Neural cell (in vitro differentiated cells): ENCODE results near the gene DEFB121. TPM values are rescaled to one million over a fixed set of nuclear protein-coding genes. Genes with fewer than 3 reads are reported as not detected.

Experiments used
- H2AFZ ChIP-seq: fragments of 200-600, 300-800 bp; sonication (generic), shearing (Covaris generic); 2 replicates; pipeline ENCODE4 v1.6.0; 2014; ENCODE audit warnings: low read depth, mild to moderate bottlenecking, antibody characterized with exemption, low read length, moderate library complexity
- H3F3A ChIP-seq: fragments of 200-600 bp; shearing (Covaris generic); 2 replicates; pipeline ENCODE4 v1.6.1; 2016; ENCODE audit warnings: mild to moderate bottlenecking, moderate library complexity, mixed read lengths, antibody characterized with exemption, low read length; ENCODE audit not compliant: insufficient read depth, poor library complexity, severe bottlenecking
- H3K27ac ChIP-seq: fragments of 200-600, 300-800 bp; sonication (generic), shearing (Covaris generic); 2 replicates; pipeline ENCODE4 v1.5.1; 2014; ENCODE audit warnings: mild to moderate bottlenecking, low read length, moderate library complexity
- H3K27me3 ChIP-seq: fragments of 300-800, 200-600 bp; sonication (generic), shearing (Covaris generic); 2 replicates; pipeline ENCODE4 v1.6.0; 2014; ENCODE audit warnings: mild to moderate bottlenecking, low read depth, low read length, moderate library complexity; ENCODE audit not compliant: insufficient read depth
- H3K36me3 ChIP-seq: fragments of 300-800, 200-600 bp; sonication (generic), shearing (Covaris generic); 2 replicates; pipeline ENCODE4 v1.5.1; 2014; ENCODE audit warnings: mild to moderate bottlenecking, antibody characterized with exemption, low read length, moderate library complexity; ENCODE audit not compliant: insufficient read depth
- H3K4me2 ChIP-seq: fragments of 300-800, 200-600 bp; sonication (generic), shearing (Covaris generic); 2 replicates; pipeline ENCODE4 v1.6.0; 2014; ENCODE audit warnings: mild to moderate bottlenecking, low read length
- H3K4me3 ChIP-seq: fragments of 300-800, 200-600 bp; sonication (generic), shearing (Covaris generic); 2 replicates; pipeline ENCODE4 v1.5.1; 2014; ENCODE audit warnings: mild to moderate bottlenecking, low read length, moderate library complexity
- H3K79me2 ChIP-seq: fragments of 200-600 bp; shearing (Covaris generic); replicated peaks from 2 replicates; pipeline ENCODE4 v1.6.0; 2014; ENCODE audit warnings: mild to moderate bottlenecking, low read length, moderate library complexity; ENCODE audit not compliant: insufficient read depth
- H3K9ac ChIP-seq: fragments of 300-800, 200-600 bp; sonication (generic), shearing (Covaris generic); 2 replicates; pipeline ENCODE4 v1.6.1; 2016; ENCODE audit warnings: mild to moderate bottlenecking, low read length, mixed read lengths
- H3K9me2 ChIP-seq: fragments of 200-600 bp; shearing (Covaris generic); 2 replicates; pipeline ENCODE4 v1.6.1; 2016; ENCODE audit warnings: mild to moderate bottlenecking, low read length, mixed read lengths; ENCODE audit not compliant: insufficient read depth
- H3K9me3 ChIP-seq: fragments of 200-600, 300-800 bp; sonication (generic), shearing (Covaris generic); 2 replicates; pipeline ENCODE4 v1.6.1; 2016; ENCODE audit warnings: mild to moderate bottlenecking, mixed run types, low read length, moderate library complexity, mixed read lengths
- H4K20me1 ChIP-seq: fragments of 200-600 bp; shearing (Covaris generic); 2 replicates; pipeline ENCODE4 v1.6.1; 2016; ENCODE audit warnings: mild to moderate bottlenecking, mixed run types; ENCODE audit not compliant: insufficient read depth
- CTCF ChIP-seq: fragments of 450-650 bp; IDR thresholded peaks from 2 replicates; pipeline ENCODE4 v1.5.1; 2014; ENCODE audit warnings: antibody characterized with exemption, mild to moderate bottlenecking, moderate library complexity; ENCODE audit not compliant: poor library complexity, severe bottlenecking
- EP300 ChIP-seq: fragments of 450-650 bp; conservative IDR thresholded peaks from 2 replicates; pipeline ENCODE4 v1.6.1; 2014; ENCODE audit warnings: antibody characterized with exemption, mild to moderate bottlenecking, moderate library complexity; ENCODE audit not compliant: poor library complexity, severe bottlenecking
- EZH2 ChIP-seq: fragments of 200-600, 300-800 bp; shearing (Covaris generic), sonication (generic); IDR thresholded peaks from 2 replicates; pipeline ENCODE4 v1.6.1; 2014; ENCODE audit warnings: antibody characterized with exemption, low read length, borderline replicate concordance, mild to moderate bottlenecking; ENCODE audit not compliant: insufficient read depth, poor library complexity, severe bottlenecking
- MXI1 ChIP-seq: fragments of 450-650 bp; conservative IDR thresholded peaks from 2 replicates; pipeline ENCODE4 v1.6.1; 2014; ENCODE audit warnings: antibody characterized with exemption, mild to moderate bottlenecking; ENCODE audit not compliant: poor library complexity, severe bottlenecking
- POLR2AphosphoS5 ChIP-seq: IDR thresholded peaks from 2 replicates; pipeline ENCODE4 v1.6.1; 2012
- RAD21 ChIP-seq: fragments of 450-650 bp; conservative IDR thresholded peaks from 2 replicates; pipeline ENCODE4 v1.6.1; 2014; ENCODE audit warnings: antibody characterized with exemption, mild to moderate bottlenecking, moderate library complexity
- REST ChIP-seq: IDR thresholded peaks from 2 replicates; pipeline ENCODE4 v1.6.1; 2012; ENCODE audit warnings: borderline replicate concordance
- SMC3 ChIP-seq: fragments of 450-650 bp; conservative IDR thresholded peaks from 2 replicates; pipeline ENCODE4 v1.6.1; 2014; ENCODE audit warnings: antibody characterized with exemption, mild to moderate bottlenecking, moderate library complexity; ENCODE audit not compliant: poor library complexity
- TAF1 ChIP-seq: IDR thresholded peaks from 2 replicates; pipeline ENCODE4 v1.6.1; 2012; ENCODE audit warnings: low read depth
- polyA plus RNA-seq: library from polyadenylated mRNA; depleted of rRNA; stranded (reverse); fragments of >200 nt; gene quantifications from 2 replicates; pipeline ENCODE4 v1.2.3, GENCODE V29; 2014

Gene DEFB121
- polyA plus RNA-seq, 1 donor from 2014 or later, result not detected

- TF ChIP-seq EP300 (no peak), EZH2 (no peak)
These were observed 2.1 kb downstream of the DEFB121 start (continued) for GRCh38 chr20:31403886-31404285.

GRCh38 chr20:31394900-31395299 lies 11.1 kb downstream of the DEFB121 start:
- Histone ChIP-seq H3K27me3 (no peaks in the 10 kb centered on the region), H3K9me3 (peaks cover 6% of the 10 kb centered on the region), H3K27ac (no peak overlapping the region), H2AFZ (no peak overlapping the region), H3K79me2 (no peaks in the 10 kb centered on the region), H3K4me2 (no peak overlapping the region), H4K20me1 (no peaks in the 10 kb centered on the region), H3K9ac (no peak overlapping the region), H3K4me3 (no peak overlapping the region), H3K9me2 (no peaks in the 10 kb centered on the region), H3K36me3 (no peaks in the 10 kb centered on the region), H3F3A (no peaks in the 10 kb centered on the region)
- TF ChIP-seq REST (no peak), RAD21 (no peak), SMC3 (no peak), TAF1 (no peak), POLR2AphosphoS5 (no peak), EZH2 (no peak), CTCF (no peak), EP300 (no peak), MXI1 (no peak)

GRCh38 chr20:31392836-31393235 lies 13.2 kb downstream of the DEFB121 start:
- Histone ChIP-seq H3K27me3 (no peaks in the 10 kb centered on the region), H3K36me3 (no peaks in the 10 kb centered on the region), H3K4me2 (no peak overlapping the region), H3K79me2 (no peaks in the 10 kb centered on the region), H4K20me1 (no peaks in the 10 kb centered on the region), H3K4me3 (no peak overlapping the region), H3K9me3 (peaks cover 16% of the 10 kb centered on the region), H3K27ac (no peak overlapping the region), H3K9me2 (no peaks in the 10 kb centered on the region), H3K9ac (no peak overlapping the region), H3F3A (no peaks in the 10 kb centered on the region), H2AFZ (no peak overlapping the region)
- TF ChIP-seq EZH2, result no peak
- TF ChIP-seq RAD21, result no peak
- no peak for TF ChIP-seq CTCF
- TF ChIP-seq TAF1, result no peak
- no peak for TF ChIP-seq SMC3
- no peak for TF ChIP-seq REST
- TF ChIP-seq MXI1, result no peak
- no peak for TF ChIP-seq POLR2AphosphoS5
- no peak for TF ChIP-seq EP300
